T-helper 2 cell treated with Interferon-gamma antibody and Interleukin-4, amounts not matched to agents 5 μg/mL and 100 μg/mL, for 36 hours (primary cell): ENCODE data around the gene NXPH2.
A peak's percentile ranks its signal among the peaks of the same experiment; 100 is the strongest.

Experiments used
- DNase-seq: peaks from one replicate; pipeline ENCODE4 v3.0.0; 2021; ENCODE audit warnings: low spot score
- H3K27ac Mint-ChIP-seq: one replicate; pipeline ENCODE4 v1.8.0; 2021; ENCODE audit warnings: mild to moderate bottlenecking, mixed read lengths
- H3K27me3 Mint-ChIP-seq: one replicate; pipeline ENCODE4 v1.8.0; 2021; ENCODE audit warnings: low read depth, mixed read lengths
- H3K36me3 Mint-ChIP-seq: one replicate; pipeline ENCODE4 v1.8.0; 2021; ENCODE audit warnings: low read depth, mixed read lengths
- H3K4me1 Mint-ChIP-seq: one replicate; pipeline ENCODE4 v1.8.0; 2021; ENCODE audit warnings: low read depth, mixed read lengths
- H3K4me3 Mint-ChIP-seq: one replicate; pipeline ENCODE4 v1.8.0; 2022; ENCODE audit warnings: mild to moderate bottlenecking, moderate library complexity, mixed read lengths
- H3K9me3 Mint-ChIP-seq: one replicate; pipeline ENCODE4 v1.8.0; 2021; ENCODE audit warnings: mixed read lengths

NXPH2 gene

GRCh38 chr2:138712212-138712979 is 67.8 kb downstream of the NXPH2 start:
- Mint-ChIP-seq H3K9me3 (no peaks in the 10 kb centered on the region), H3K36me3 (no peaks in the 10 kb centered on the region), H3K4me1 (no peaks in the 10 kb centered on the region), H3K4me3 (no peak overlapping the region), H3K27me3 (peaks cover 4% of the 10 kb centered on the region), H3K27ac (no peak overlapping the region)
- no peak for DNase-seq

GRCh38 chr2:138711812-138712211 is 68.4 kb downstream of the NXPH2 start:
- Mint-ChIP-seq H3K36me3 (no peaks in the 10 kb centered on the region), H3K9me3 (no peaks in the 10 kb centered on the region), H3K27me3 (peaks cover 4% of the 10 kb centered on the region), H3K4me3 (no peak overlapping the region), H3K4me1 (no peaks in the 10 kb centered on the region), H3K27ac (no peak overlapping the region)
- no peak for DNase-seq

GRCh38 chr2:138708682-138709241 is 71.4 kb downstream of the NXPH2 start:
- H3K27me3 Mint-ChIP-seq = peaks cover 4% of the 10 kb centered on the region
- H3K9me3 Mint-ChIP-seq = no peaks in the 10 kb centered on the region
- no peak for DNase-seq
- H3K4me1 Mint-ChIP-seq = no peaks in the 10 kb centered on the region
- no peak overlapping the region for H3K27ac Mint-ChIP-seq
- H3K4me3 Mint-ChIP-seq = no peak overlapping the region
- H3K36me3 Mint-ChIP-seq = no peaks in the 10 kb centered on the region

- no peak for DNase-seq
- Mint-ChIP-seq H3K36me3 (no peaks in the 10 kb centered on the region), H3K27me3 (peaks cover 4% of the 10 kb centered on the region), H3K9me3 (no peaks in the 10 kb centered on the region), H3K27ac (no peak overlapping the region), H3K4me3 (no peak overlapping the region), H3K4me1 (no peaks in the 10 kb centered on the region)
Measured at GRCh38 chr2:138707392-138708074, 72.7 kb downstream of the NXPH2 start.

- DNase-seq = no peak
- Mint-ChIP-seq H3K27ac (no peak overlapping the region), H3K36me3 (no peaks in the 10 kb centered on the region), H3K4me1 (no peaks in the 10 kb centered on the region), H3K9me3 (no peaks in the 10 kb centered on the region), H3K4me3 (no peak overlapping the region), H3K27me3 (no peaks in the 10 kb centered on the region)
Measured at GRCh38 chr2:138703242-138703641, 76.9 kb downstream of the NXPH2 start.

- no peak overlapping the region for H3K27ac Mint-ChIP-seq
- no peaks in the 10 kb centered on the region for H3K9me3 Mint-ChIP-seq
- no peak for DNase-seq
- H3K27me3 Mint-ChIP-seq = no peaks in the 10 kb centered on the region
- no peaks in the 10 kb centered on the region for H3K36me3 Mint-ChIP-seq
- H3K4me3 Mint-ChIP-seq = no peak overlapping the region
- no peaks in the 10 kb centered on the region for H3K4me1 Mint-ChIP-seq
Measured at GRCh38 chr2:138700716-138701115, 79.5 kb downstream of the NXPH2 start.

DNA sequence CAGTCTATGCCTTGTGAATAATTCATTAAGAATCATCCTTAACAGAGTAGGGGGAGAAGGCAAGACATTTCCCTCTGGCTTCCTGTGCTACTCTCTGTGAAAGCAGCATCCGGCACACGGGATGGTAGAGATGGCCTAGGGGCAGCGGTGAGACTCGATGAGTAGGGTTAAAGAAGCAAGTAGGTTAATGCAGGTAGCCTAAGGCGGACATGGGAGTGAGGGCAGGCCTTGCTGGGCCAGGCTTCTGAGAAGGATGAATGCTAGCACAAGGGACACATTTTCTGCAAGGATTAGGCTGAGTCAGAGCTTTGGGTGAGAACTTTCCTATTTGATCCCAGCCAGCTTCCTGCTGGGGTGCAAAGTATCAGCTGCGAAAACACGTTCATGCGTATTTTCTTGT is 80.8 kb downstream of the NXPH2 start:
- Mint-ChIP-seq H3K4me3 (no peak overlapping the region), H3K27me3 (no peaks in the 10 kb centered on the region), H3K36me3 (no peaks in the 10 kb centered on the region), H3K9me3 (no peaks in the 10 kb centered on the region), H3K27ac (no peak overlapping the region), H3K4me1 (no peaks in the 10 kb centered on the region)
- DNase-seq = no peak

DNA sequence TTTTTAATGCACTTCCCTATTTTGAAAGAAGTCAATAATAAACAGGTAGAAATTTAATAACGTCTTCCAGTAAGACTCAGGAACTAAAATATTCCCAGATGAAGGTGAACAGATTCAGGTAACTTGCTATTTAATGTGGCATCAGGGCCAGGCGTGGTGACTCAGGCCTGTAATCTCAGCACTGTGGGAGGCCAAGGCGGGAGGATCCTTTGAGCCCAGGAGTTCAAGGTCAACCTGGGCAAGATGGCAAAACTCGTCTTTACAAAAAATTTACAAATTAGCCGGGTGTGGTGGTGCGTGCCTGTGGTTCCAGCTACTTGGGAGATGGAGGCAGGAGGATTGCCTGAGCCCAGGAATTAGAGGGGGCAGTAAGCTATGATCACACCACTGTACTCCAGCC is 81.8 kb downstream of the NXPH2 start:
- H3K36me3 Mint-ChIP-seq = no peaks in the 10 kb centered on the region
- no peak overlapping the region for H3K27ac Mint-ChIP-seq
- no peaks in the 10 kb centered on the region for H3K27me3 Mint-ChIP-seq
- DNase-seq = no peak
- no peak overlapping the region for H3K4me3 Mint-ChIP-seq
- no peaks in the 10 kb centered on the region for H3K4me1 Mint-ChIP-seq
- H3K9me3 Mint-ChIP-seq = no peaks in the 10 kb centered on the region

- Mint-ChIP-seq H3K9me3 (no peaks in the 10 kb centered on the region), H3K27me3 (no peaks in the 10 kb centered on the region), H3K27ac (no peak overlapping the region), H3K4me1 (peaks cover 14% of the 10 kb centered on the region), H3K36me3 (peaks cover 1% of the 10 kb centered on the region), H3K4me3 (no peak overlapping the region)
- DNase-seq = no peak
Measured at GRCh38 chr2:138691667-138692066, 88.5 kb downstream of the NXPH2 start.

GRCh38 chr2:138689705-138690104 is 90.5 kb downstream of the NXPH2 start:
- no peaks in the 10 kb centered on the region for H3K9me3 Mint-ChIP-seq
- H3K27me3 Mint-ChIP-seq = no peaks in the 10 kb centered on the region
- no peak overlapping the region for H3K4me3 Mint-ChIP-seq
- peaks cover 14% of the 10 kb centered on the region for H3K4me1 Mint-ChIP-seq
- H3K36me3 Mint-ChIP-seq = peaks cover 1% of the 10 kb centered on the region
- peak; percentile 28 for DNase-seq
- peak overlapping the region; percentile 27 for H3K27ac Mint-ChIP-seq

DNA sequence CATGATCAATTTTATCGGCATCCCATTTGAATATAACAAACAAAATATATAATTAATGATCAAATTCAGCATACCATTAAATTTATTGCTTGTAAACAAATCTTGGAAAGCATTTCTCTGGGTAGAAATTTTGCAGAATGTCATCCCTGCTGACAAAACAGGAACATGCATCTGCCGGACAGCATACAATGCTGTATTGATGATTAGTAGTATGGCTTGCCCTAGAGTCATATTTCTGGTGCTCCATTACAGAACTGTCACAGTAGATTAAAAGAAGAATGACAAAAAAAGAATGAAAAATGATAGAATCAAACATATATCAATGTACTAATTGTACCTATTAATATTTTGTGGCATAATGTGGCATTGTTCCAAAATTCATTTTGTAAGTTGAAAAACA is 98.0 kb downstream of the NXPH2 start:
- H3K36me3 Mint-ChIP-seq = no peaks in the 10 kb centered on the region
- peaks cover 4% of the 10 kb centered on the region for H3K27me3 Mint-ChIP-seq
- no peak for DNase-seq
- no peaks in the 10 kb centered on the region for H3K9me3 Mint-ChIP-seq
- no peaks in the 10 kb centered on the region for H3K4me1 Mint-ChIP-seq
- H3K4me3 Mint-ChIP-seq = no peak overlapping the region
- no peak overlapping the region for H3K27ac Mint-ChIP-seq

DNA sequence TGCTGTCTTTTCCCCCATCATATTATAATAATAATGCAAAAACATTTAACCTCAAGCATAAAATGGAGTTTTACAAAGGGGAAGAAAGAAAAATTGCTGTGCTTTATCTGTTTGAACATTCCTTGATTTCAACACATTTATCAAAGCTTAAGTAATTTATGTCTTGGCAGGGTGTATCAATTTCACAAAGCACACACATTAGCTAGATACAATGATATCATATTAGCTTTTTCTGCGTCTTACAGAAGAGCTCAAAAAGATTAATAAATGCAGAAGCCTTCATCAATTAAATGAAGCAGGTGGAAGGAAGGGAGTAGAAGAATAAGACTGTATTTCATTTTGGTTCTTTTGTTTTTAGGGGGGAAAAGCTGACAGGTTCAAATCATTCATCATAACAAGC is 103.0 kb downstream of the NXPH2 start:
- no peak for DNase-seq
- no peaks in the 10 kb centered on the region for H3K36me3 Mint-ChIP-seq
- H3K27me3 Mint-ChIP-seq = no peaks in the 10 kb centered on the region
- H3K4me1 Mint-ChIP-seq = no peaks in the 10 kb centered on the region
- H3K27ac Mint-ChIP-seq = no peak overlapping the region
- no peak overlapping the region for H3K4me3 Mint-ChIP-seq
- H3K9me3 Mint-ChIP-seq = no peaks in the 10 kb centered on the region

DNA sequence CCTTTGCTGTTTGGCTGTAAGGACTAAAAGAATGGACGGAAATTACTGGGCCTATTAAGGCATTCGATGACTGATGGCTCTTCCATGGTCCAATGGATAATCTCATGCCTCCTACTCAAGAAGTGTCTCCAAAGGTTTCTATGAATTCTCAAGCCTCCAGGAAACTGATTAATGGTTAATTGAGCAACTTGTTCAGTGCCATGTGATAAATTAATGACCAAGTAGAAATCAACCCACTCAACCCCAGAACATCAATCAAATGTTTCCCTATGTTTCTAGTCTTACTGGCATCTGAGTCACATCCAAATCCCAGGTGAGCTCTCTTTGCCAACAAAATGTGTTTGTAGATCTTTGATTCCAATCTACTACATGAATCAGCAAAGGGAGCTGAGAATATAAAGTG is 103.6 kb downstream of the NXPH2 start:
- Mint-ChIP-seq H3K27ac (no peak overlapping the region), H3K4me3 (no peak overlapping the region), H3K9me3 (no peaks in the 10 kb centered on the region), H3K36me3 (no peaks in the 10 kb centered on the region), H3K27me3 (no peaks in the 10 kb centered on the region), H3K4me1 (no peaks in the 10 kb centered on the region)
- DNase-seq = no peak

GRCh38 chr2:138671566-138671965 is 108.6 kb downstream of the NXPH2 start:
- H3K36me3 Mint-ChIP-seq = no peaks in the 10 kb centered on the region

More at GRCh38 chr2:138671566-138671965, 108.6 kb downstream of the NXPH2 start:
- H3K4me1 Mint-ChIP-seq = no peaks in the 10 kb centered on the region
- no peak for DNase-seq
- H3K27me3 Mint-ChIP-seq = no peaks in the 10 kb centered on the region
- no peak overlapping the region for H3K4me3 Mint-ChIP-seq
- no peaks in the 10 kb centered on the region for H3K9me3 Mint-ChIP-seq
- no peak overlapping the region for H3K27ac Mint-ChIP-seq
